Measurements from ENCODE around the gene TENM3.

DNA sequence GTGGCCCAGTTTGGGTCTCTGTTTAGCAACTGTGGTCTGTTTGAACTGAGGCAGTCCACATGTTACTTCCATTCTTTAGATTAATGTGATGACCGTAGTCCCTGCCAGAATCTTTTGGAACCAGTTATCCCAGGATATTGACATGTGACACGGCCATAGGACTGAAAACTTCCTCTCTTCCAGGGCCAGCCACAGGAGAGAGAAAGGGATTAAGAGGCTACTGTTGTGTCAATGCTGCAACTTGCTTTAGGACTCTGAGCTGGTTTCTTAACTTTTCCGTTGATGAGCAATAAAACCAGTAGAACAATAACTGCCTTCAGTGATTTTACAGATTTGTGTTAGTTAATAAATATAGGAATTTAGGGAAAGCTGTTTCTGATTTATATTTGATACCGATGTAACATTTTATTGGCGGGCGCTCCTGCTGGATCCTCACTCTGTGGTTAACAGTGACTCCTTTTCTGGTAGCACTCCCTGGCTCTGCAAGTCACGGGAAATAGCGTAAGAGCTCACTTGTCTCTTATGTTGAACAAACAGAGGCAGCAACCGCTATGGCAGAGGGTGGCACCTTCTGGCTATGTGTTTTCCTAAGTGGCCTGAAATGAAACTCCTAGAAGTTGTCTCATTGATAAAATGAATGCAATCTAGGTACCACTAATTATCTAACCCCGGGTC, 2.5 kb downstream of the TENM3 start:
- TF ChIP-seq, protein P1, sequence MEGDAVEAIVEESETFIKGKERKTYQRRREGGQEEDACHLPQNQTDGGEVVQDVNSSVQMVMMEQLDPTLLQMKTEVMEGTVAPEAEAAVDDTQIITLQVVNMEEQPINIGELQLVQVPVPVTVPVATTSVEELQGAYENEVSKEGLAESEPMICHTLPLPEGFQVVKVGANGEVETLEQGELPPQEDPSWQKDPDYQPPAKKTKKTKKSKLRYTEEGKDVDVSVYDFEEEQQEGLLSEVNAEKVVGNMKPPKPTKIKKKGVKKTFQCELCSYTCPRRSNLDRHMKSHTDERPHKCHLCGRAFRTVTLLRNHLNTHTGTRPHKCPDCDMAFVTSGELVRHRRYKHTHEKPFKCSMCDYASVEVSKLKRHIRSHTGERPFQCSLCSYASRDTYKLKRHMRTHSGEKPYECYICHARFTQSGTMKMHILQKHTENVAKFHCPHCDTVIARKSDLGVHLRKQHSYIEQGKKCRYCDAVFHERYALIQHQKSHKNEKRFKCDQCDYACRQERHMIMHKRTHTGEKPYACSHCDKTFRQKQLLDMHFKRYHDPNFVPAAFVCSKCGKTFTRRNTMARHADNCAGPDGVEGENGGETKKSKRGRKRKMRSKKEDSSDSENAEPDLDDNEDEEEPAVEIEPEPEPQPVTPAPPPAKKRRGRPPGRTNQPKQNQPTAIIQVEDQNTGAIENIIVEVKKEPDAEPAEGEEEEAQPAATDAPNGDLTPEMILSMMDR (IDR thresholded peaks at IDR 0.05), result no peak
- TF ChIP-seq, protein P2, sequence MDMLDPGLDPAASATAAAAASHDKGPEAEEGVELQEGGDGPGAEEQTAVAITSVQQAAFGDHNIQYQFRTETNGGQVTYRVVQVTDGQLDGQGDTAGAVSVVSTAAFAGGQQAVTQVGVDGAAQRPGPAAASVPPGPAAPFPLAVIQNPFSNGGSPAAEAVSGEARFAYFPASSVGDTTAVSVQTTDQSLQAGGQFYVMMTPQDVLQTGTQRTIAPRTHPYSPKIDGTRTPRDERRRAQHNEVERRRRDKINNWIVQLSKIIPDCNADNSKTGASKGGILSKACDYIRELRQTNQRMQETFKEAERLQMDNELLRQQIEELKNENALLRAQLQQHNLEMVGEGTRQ (CRISPR knock-in tag; IDR thresholded peaks at IDR 0.05), result no peak
